Neuronal stem cell (in vitro differentiated cells): ENCODE results near the gene RIPOR2.
A peak's percentile ranks its signal among the peaks of the same experiment; 100 is the strongest.

Experiments used
- DNase-seq: peaks from one replicate; pipeline ENCODE4 v3.0.0-alpha.2; 2013; ENCODE audit warnings: low spot score
- H2AFZ ChIP-seq: one replicate; pipeline ENCODE4 v1.6.1; 2013; ENCODE audit warnings: mild to moderate bottlenecking, low read length, inconsistent platforms
- H2AK5ac ChIP-seq: 2 replicates; pipeline ENCODE4 v1.6.1; 2013; ENCODE audit warnings: low read depth, mild to moderate bottlenecking, inconsistent platforms, low read length, moderate library complexity, mixed read lengths
- H2BK120ac ChIP-seq: 2 replicates; pipeline ENCODE4 v1.6.1; 2013; ENCODE audit warnings: low read depth, mild to moderate bottlenecking, inconsistent platforms, low read length, moderate library complexity, mixed read lengths
- H2BK12ac ChIP-seq: one replicate; pipeline ENCODE4 v1.6.1; 2013; ENCODE audit warnings: low read length, inconsistent platforms
- H2BK15ac ChIP-seq: 2 replicates; pipeline ENCODE4 v1.6.1; 2013; ENCODE audit warnings: mild to moderate bottlenecking, low read length, inconsistent platforms, mixed read lengths
- H2BK5ac ChIP-seq: one replicate; pipeline ENCODE4 v1.6.1; 2013; ENCODE audit warnings: inconsistent platforms, mild to moderate bottlenecking, low read length, moderate library complexity
- H3K14ac ChIP-seq: one replicate; pipeline ENCODE4 v1.6.1; 2013; ENCODE audit warnings: low read length, inconsistent platforms
- H3K18ac ChIP-seq: 2 replicates; pipeline ENCODE4 v1.6.1; 2013; ENCODE audit warnings: low read length, inconsistent platforms
- H3K23ac ChIP-seq: 2 replicates; pipeline ENCODE4 v1.6.1; 2013; ENCODE audit warnings: low read depth, mild to moderate bottlenecking, mixed read lengths, low read length, inconsistent platforms; ENCODE audit not compliant: poor library complexity
- H3K27ac ChIP-seq: replicated peaks from 3 replicates; pipeline ENCODE4 v1.5.1; 2013; ENCODE audit warnings: low read length, inconsistent platforms
- H3K27me3 ChIP-seq, 3 experiments: 2 replicates each; pipeline ENCODE4 v1.6.1; 2013; ENCODE audit warnings: low read length in 3 of 3, mild to moderate bottlenecking in 2 of 3, inconsistent platforms in 1 of 3, low read depth in 1 of 3, mixed read lengths in 1 of 3, moderate library complexity in 1 of 3; ENCODE audit not compliant: control insufficient read depth in 3 of 3, insufficient read depth in 3 of 3
- H3K36me3 ChIP-seq, 2 donors: replicated peaks in 1 of 2; 2 replicates each; pipeline ENCODE4 v1.6.1; 2013; ENCODE audit warnings: low read length in 2 of 2; ENCODE audit not compliant: control insufficient read depth in 2 of 2, insufficient read depth in 2 of 2
- H3K4ac ChIP-seq: 2 replicates; pipeline ENCODE4 v1.6.1; 2013; ENCODE audit warnings: inconsistent platforms, mild to moderate bottlenecking, low read length, moderate library complexity
- H3K4me1 ChIP-seq, 2 donors: 1 replicate in 1 of 2; 2 replicates in 1 of 2; pipeline ENCODE4 v1.6.1; 2013; ENCODE audit warnings: low read length in 2 of 2, low read depth in 1 of 2; ENCODE audit not compliant: control insufficient read depth in 2 of 2, insufficient read depth in 1 of 2
- H3K4me2 ChIP-seq: one replicate; pipeline ENCODE4 v1.6.1; 2013; ENCODE audit warnings: mild to moderate bottlenecking, low read length, inconsistent platforms; ENCODE audit not compliant: insufficient read depth, poor library complexity, severe bottlenecking
- H3K4me3 ChIP-seq, 2 donors: 2 replicates each; pipeline ENCODE4 v1.5.1; 2013; ENCODE audit warnings: low read length in 2 of 2, mild to moderate bottlenecking in 2 of 2, inconsistent platforms in 1 of 2, moderate library complexity in 1 of 2
- H3K79me1 ChIP-seq: one replicate; pipeline ENCODE4 v1.6.1; 2013; ENCODE audit warnings: low read depth, mild to moderate bottlenecking, inconsistent platforms, low read length, moderate library complexity
- H3K9ac ChIP-seq: one replicate; pipeline ENCODE4 v1.6.1; 2013; ENCODE audit warnings: mild to moderate bottlenecking, low read depth, low read length, inconsistent platforms; ENCODE audit not compliant: poor library complexity
- H3K9me3 ChIP-seq, 2 donors: replicated peaks in 1 of 2; 2 replicates each; pipeline versions ENCODE3 to v1.6.1; 2013; ENCODE audit warnings: low read length in 2 of 2, mild to moderate bottlenecking in 2 of 2, inconsistent platforms in 1 of 2, low read depth in 1 of 2, mixed read lengths in 1 of 2, moderate library complexity in 1 of 2; ENCODE audit not compliant: control insufficient read depth in 2 of 2, insufficient read depth in 1 of 2
- H4K8ac ChIP-seq: one replicate; pipeline ENCODE4 v1.6.1; 2013; ENCODE audit warnings: low read depth, mild to moderate bottlenecking, inconsistent platforms, low read length, moderate library complexity
- H4K91ac ChIP-seq: one replicate; pipeline ENCODE4 v1.6.1; 2013; ENCODE audit warnings: low read length, low read depth, mild to moderate bottlenecking, inconsistent platforms; ENCODE audit not compliant: poor library complexity
- WGBS, 2 donors: extraction: QIAGEN DNeasy Blood & Tissue Kit; methylation state at CpG; one replicate each; pipeline ENCODE4 v1.1.7; 2013; ENCODE audit warnings: missing lambda C conversion rate in 2 of 2, mixed read lengths in 1 of 2; ENCODE audit not compliant: insufficient read length in 2 of 2, insufficient replicate concordance in 1 of 2; ENCODE audit errors: extremely low coverage in 2 of 2; 5-methylcytosine and 5-hydroxymethylcytosine counted together

RIPOR2 gene

GRCh38 chr6:24981386-24981760 lies 45.6 kb upstream of the RIPOR2 start:
- Histone ChIP-seq H3K36me3 (no peaks in the 10 kb centered on the region), H3K27ac (peak overlapping the region; percentile 95), H4K91ac (peak overlapping the region; percentile 12), H3K18ac (peak overlapping the region; percentile 89), H3K4me3 (no peak overlapping the region), H2AFZ (peak overlapping the region; percentile 60), H3K27me3 (no peaks in the 10 kb centered on the region), H2BK15ac (no peak overlapping the region), H3K14ac (no peak overlapping the region), H3K4me2 (no peak overlapping the region), H3K9ac (no peak overlapping the region), H4K8ac (no peak overlapping the region), H3K23ac (no peak overlapping the region), H3K4me1 (peaks cover 18 to 42% of the 10 kb centered on the region in 2 donors), H3K4ac (no peak overlapping the region), H3K9me3 (no peaks in the 10 kb centered on the region), H2AK5ac (no peak overlapping the region), H3K79me1 (no peaks in the 10 kb centered on the region), H2BK5ac (no peak overlapping the region), H2BK120ac (no peak overlapping the region), H2BK12ac (no peak overlapping the region)
- WGBS, 2 donors, result no CpG with 5 or more reads among the region's 4 CpGs
- DNase-seq, result no peak

- Histone ChIP-seq H3K27me3 (no peaks in the 10 kb centered on the region), H4K8ac (no peak overlapping the region), H3K9ac (no peak overlapping the region), H2BK120ac (no peak overlapping the region), H2BK5ac (no peak overlapping the region), H3K4ac (no peak overlapping the region), H2AK5ac (no peak overlapping the region), H3K4me3 (no peak overlapping the region), H3K9me3 (peaks cover 0 to 3% of the 10 kb centered on the region in 2 donors), H3K23ac (no peak overlapping the region), H3K14ac (no peak overlapping the region), H2BK12ac (no peak overlapping the region), H3K27ac (peak overlapping the region; percentile 95), H3K79me1 (no peaks in the 10 kb centered on the region), H3K18ac (no peak overlapping the region), H4K91ac (peak overlapping the region; percentile 12), H3K36me3 (no peaks in the 10 kb centered on the region), H3K4me2 (no peak overlapping the region), H2AFZ (peak overlapping the region; percentile 60), H2BK15ac (no peak overlapping the region), H3K4me1 (peaks cover 18 to 38% of the 10 kb centered on the region in 2 donors)
- peak; percentile 36 for DNase-seq
- no CpG with 5 or more reads among the region's 4 CpGs for WGBS, 2 donors
Measured at GRCh38 chr6:24980507-24981385, 45.0 kb upstream of the RIPOR2 start.

- Histone ChIP-seq H3K27me3 (no peaks in the 10 kb centered on the region), H3K4ac (no peak overlapping the region), H3K27ac (no peak overlapping the region), H3K18ac (no peak overlapping the region), H3K4me2 (no peak overlapping the region), H3K79me1 (no peaks in the 10 kb centered on the region), H3K23ac (no peak overlapping the region), H2BK15ac (no peak overlapping the region), H4K8ac (no peak overlapping the region), H3K9ac (no peak overlapping the region), H3K4me1 (peaks cover 13 to 26% of the 10 kb centered on the region in 2 donors), H3K36me3 (no peaks in the 10 kb centered on the region), H3K4me3 (no peak overlapping the region), H2AFZ (no peak overlapping the region), H4K91ac (no peak overlapping the region), H3K9me3 (peaks cover 0 to 3% of the 10 kb centered on the region in 2 donors), H2BK5ac (no peak overlapping the region), H2BK12ac (no peak overlapping the region), H3K14ac (no peak overlapping the region), H2AK5ac (no peak overlapping the region), H2BK120ac (no peak overlapping the region)
- no peak for DNase-seq
- WGBS, 2 donors, result no CpG with 5 or more reads among the region's 2 CpGs
Measured at GRCh38 chr6:24979176-24979575, 43.4 kb upstream of the RIPOR2 start.

- H3K9me3 ChIP-seq, result peaks cover 0 to 3% of the 10 kb centered on the region in 2 donors
- H3K4me3 ChIP-seq, result no peak overlapping the region
- no peak overlapping the region for H2BK12ac ChIP-seq
- no peak overlapping the region for H3K4ac ChIP-seq
- no peak overlapping the region for H3K4me2 ChIP-seq
- H3K23ac ChIP-seq, result no peak overlapping the region
- no peak overlapping the region for H4K91ac ChIP-seq
- H3K27me3 ChIP-seq, result no peaks in the 10 kb centered on the region
- no peak for DNase-seq
- no peak overlapping the region for H3K14ac ChIP-seq
- no peaks in the 10 kb centered on the region for H3K36me3 ChIP-seq
- H2BK15ac ChIP-seq, result no peak overlapping the region
- H3K9ac ChIP-seq, result no peak overlapping the region
- no peaks in the 10 kb centered on the region for H3K79me1 ChIP-seq
- no peak overlapping the region for H2BK5ac ChIP-seq
- no peak overlapping the region for H3K27ac ChIP-seq
- H2AK5ac ChIP-seq, result no peak overlapping the region
- no peaks in the 10 kb centered on the region for H3K4me1 ChIP-seq
- no peak overlapping the region for H2AFZ ChIP-seq
- no CpG with 5 or more reads among the region's 7 CpGs for WGBS, 2 donors
- H4K8ac ChIP-seq, result no peak overlapping the region
- H3K18ac ChIP-seq, result no peak overlapping the region
- no peak overlapping the region for H2BK120ac ChIP-seq
Measured at GRCh38 chr6:24974182-24975171, 38.7 kb upstream of the RIPOR2 start.
